HG03039 (cell line): Measurements from ENCODE around the gene CA4.
"Not testable (repeated sequence)": the region's sequence is repeated elsewhere in the genome, so short reads cannot be mapped to it uniquely, and the experiment has no call there.

ENCODE experiments used
- ATAC-seq: cut with Tn5 transposase; IDR thresholded peaks from one replicate; pipeline ENCODE4 v1.9.1; 2021; ENCODE audit warnings: mild to moderate bottlenecking, moderate library complexity; ENCODE audit not compliant: unreplicated experiment

The CA4 gene

DNA sequence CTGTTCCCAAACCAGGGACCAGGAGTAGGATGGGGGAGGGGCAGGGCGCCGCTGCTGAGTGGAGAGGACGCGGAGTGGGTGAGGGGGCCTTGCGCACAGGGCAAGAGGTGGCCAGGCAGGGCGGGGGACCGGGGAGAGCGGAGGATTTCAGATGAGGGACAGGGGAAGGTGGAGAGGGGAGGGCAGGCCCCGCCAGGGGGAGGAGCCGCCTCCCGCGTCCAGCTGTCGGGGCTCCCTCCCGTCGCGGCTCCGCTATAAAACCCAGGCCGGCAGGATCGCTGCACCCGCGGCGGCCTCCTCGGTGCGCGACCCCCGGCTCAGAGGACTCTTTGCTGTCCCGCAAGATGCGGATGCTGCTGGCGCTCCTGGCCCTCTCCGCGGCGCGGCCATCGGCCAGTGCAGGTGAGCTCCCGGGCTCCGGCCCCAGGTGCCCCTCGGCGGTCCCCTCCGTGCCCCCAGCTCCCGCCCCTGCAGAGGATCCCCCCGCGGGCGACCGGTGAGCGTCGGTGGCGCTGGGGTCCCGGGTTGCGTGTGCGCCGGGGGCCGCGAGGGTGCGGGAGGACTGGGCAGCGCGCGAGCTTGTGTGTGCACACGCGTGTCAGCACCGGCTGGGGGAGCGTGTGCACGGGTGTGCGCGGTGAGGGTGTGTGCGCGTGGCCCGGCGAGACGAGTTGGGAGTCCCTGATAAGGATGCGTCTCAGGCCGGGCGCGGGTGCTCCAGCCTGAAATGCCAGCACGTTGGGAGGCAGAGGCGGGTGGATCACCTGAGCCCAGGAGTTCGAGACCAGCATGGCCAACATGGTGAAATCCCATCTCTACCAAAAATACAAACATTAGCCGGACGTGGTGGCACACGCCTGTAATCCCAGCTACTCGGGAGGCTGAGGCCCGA is at the start of gene CA4:
TSS of gene CA4 (plus strand) at position 283 of the 892 bp plus-strand sequence. CDS start at position 345, 62 bp downstream.
- ATAC-seq: no peak

DNA sequence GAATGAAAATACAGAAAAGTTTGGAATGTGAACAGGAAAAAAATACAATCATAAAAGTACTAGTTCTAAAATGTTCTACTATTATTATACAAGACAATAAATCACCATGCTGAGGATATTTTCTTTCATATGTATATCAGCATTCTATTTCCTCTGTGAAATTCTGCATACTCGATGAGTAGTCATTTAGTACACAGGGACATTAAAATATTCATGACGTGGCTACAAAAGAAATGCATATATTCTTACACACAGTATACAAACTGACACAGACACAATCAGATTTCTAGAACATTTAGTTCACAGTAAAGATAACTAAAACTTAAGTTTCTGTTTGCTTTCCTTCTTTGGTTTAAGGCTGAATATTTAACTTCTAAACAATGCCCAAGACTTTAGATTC is 49.2 kb upstream of the CA4 start:
- not testable (repeated sequence) for ATAC-seq

DNA sequence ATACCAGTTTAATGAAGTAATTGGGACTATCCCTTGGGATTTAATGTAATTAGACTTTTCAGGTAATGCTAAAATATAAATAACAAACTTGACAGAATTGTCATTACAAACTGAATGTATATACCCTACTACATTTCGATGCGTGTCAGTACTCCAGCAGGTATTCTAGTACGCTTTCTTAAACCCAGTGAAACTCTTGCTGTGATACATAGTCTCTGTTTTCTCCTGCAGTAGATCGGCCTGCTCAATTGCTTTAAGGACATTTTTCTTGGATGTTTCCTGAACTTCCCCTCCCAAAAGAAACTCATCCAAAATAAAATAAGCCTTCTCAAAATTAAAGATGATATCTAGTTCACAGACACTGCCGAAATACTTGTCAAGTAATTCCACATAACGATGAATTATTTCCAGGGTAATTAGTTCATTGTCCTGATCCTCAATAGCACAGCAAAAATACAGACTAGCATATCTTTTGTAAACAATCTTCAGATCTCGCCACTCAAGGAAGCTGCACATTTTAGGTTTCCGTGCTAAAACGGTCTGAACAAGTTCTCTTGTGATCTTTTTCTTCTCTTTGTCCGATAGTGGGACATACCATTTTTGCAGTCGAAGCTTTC is 47.6 kb upstream of the CA4 start:
- not testable (repeated sequence) for ATAC-seq

DNA sequence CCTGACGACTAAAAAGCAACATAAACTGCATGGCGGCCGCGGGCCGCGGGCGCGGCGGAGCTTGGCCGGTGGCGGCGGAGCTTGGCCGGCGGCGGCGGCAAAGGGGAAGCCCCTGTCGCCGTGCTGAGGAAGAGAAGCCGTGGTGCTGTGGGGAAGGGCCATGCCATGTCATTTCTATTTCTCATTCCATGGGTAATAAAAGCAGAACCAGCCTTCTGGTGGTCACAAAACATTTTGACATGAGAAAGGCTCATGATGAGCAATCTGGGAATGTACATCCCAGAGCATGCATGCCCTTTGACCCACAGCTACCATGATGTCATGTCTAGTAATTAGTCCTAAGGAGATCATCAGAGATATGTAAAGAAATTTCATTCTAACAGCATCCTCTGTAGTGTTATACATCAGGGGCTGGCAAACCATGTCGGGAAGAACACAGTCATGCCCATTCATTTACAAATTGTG is 47.1 kb upstream of the CA4 start:
- ATAC-seq: peak; percentile 51

DNA sequence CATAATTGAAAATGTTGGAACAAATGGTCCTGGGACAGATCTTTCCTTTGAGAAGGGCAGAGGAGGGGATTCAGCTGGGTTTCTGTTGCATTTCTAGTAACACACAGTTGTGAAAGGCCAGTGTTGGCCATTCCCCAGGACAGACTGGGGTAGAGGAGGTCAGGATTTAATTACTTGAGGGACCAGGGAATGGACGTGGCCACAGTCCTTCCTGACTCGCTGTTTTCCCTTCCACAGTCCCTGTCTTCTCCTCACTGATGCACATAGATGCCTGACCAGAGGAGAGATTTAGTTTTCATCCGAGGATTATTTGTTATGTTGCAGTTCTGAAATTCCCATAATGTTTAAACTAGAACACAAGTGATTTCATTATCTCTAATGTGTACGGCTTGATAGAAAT is 45.8 kb upstream of the CA4 start:
- ATAC-seq: no peak

DNA sequence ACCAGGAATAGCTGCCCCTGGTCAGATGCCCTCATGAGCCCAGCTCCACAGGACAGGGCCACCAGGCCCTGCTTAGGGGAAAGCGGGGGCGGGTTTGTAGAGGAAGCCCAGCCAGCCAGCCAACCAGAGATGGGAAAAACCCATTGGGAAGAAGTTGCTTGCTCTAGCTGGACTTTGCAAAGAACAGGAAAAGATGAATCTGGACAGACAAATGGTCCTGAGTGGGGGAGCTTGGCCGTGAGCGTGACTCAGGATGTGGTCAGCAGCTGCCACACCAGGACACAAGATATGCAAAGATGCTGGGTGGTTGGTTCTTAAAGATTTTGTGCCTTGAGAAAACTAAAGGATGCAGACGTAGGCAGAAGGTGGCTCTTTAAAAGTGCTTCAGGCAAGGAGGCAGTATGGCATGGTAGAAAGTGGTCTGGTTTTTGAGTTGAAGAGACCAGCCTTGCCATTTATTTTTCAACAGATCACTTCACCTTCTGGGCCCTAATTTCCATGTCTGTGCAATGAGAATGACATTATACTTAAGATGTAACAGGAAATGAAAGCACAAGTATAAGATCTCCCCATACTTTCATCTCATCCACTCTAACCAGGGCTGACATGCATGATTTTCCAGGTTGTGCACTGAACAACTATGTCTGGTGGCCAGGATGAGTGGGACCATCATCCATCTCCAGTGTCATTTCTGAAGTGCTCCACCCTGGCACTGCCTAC is 43.3 kb upstream of the CA4 start:
- ATAC-seq: no peak

DNA sequence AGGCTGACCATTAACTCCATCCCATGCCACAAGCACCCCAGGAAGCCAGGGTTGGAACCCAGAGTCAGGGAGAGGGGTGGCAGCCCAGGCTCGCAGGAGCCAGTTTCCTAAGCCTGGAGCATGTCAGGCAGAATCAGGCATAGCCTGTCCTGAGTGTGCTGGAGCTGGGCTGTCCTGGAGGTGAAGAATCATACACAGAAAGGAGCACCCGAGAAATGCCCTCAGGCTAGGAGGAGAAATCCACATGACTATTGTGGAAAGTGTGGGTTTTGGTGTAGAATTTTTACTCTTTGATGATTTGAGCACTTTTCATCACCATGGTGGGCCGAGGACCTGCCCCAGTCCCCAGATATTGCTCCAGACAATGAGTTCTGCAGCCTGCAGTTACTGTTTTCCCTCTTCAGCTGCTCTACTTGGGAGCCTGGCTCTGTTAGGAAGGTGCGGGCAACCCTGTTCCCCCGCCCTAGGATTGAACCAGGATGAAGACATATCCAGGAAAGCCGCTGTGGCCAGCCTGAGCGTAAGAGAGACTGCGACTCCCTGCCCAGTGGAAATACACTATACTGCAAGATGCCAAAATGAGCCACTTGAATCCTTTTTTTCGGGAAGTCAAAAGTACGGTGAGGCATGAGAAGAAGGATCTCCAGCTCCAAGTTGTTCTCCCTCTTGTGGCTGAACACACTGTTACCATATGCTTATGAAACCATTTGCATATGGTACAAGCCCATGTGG is 42.1 kb upstream of the CA4 start:
- ATAC-seq: no peak

DNA sequence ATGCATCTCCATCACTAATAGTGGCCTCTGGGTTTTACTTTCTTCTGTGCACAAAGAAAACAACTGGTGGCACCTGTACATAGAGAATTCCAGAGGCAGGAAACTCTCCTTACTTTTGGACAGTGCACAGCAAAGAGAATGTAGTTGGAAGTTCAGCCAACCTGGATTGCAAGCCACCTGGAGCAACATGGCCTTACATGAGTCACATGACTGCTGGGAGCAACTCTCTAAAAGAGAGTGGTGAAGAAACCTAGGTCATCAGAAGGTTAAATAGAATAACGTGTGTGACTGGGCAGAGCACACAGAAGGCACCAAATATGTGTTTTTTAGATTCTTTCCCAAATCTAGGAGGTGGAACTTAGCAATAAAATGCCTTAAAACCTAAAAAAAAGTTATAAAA is 41.5 kb upstream of the CA4 start:
- not testable (repeated sequence) for ATAC-seq

DNA sequence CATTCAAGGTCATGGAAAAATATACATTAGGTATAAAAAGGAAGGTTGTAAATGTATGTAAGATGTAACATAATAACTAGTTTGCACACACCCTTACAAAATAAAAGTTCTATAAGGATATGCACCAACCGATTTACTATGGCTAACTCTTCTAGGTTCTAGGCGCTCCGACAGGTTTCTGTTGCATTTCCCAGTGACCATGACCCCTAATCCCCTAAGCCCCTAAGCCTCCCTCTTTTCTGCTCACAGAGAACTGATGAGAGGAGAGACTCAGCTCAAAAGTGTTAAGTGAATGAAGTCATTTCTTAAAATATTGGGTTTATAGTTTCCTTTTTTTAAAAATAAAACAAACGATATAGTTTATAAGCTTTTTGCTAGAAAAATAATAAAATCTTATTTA is 41.1 kb upstream of the CA4 start:
- ATAC-seq: no peak

DNA sequence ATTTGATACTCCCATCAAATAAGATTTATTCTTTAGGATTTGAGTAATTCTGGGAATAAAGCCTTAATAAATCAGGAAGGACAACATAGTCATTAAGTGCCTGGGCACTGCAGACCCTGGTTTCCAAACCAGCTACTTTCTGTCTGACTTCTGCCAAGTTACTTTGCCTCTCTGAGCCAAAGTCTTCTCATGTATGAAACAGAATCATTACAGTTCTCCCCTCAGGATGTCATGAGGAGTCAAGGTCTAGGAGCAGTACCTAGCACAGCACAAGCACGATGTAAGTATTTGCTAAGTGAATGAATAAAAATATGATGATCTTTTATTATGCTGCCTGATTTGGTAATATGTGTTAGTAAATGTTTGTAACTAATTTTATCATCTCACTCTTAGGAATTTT is 40.6 kb upstream of the CA4 start:
- no peak for ATAC-seq

DNA sequence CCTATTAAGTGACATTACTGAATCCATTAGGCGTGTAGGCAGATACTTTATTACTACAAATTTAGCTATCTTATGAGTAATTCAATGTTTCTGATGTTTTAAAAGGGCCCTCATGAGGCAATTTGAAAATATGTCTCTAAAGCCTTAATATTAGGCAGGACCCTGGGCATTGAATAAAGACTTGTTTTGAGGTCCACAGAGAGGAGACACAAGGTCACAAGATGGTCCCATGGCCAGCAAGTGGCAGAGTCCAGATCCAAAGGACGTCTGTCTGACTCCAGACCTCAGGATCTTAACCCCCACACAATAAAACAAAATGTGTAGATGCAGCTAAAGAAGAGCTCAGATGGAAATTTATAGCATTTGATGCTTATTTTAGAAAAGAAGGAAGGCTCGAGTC is 39.2 kb upstream of the CA4 start:
- ATAC-seq: no peak

DNA sequence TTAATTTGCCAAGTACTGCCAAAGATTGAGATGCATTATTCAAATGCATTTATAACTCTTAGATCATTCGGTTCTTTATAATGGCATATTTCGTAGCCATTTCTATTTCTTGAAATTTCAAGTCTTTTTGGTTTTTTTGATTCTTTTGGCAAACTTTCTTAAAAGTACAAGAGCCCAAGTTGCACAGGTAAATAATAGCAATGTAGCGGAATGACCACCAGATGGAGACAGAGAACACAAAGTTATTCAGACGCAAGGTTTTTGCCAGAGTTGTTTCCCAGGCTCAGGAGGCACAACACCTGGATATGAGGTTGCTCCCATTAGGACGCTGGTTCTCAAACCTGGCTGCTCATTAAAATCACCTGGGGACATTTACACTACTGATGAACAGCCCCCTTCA is 38.1 kb upstream of the CA4 start:
- not testable (repeated sequence) for ATAC-seq

DNA sequence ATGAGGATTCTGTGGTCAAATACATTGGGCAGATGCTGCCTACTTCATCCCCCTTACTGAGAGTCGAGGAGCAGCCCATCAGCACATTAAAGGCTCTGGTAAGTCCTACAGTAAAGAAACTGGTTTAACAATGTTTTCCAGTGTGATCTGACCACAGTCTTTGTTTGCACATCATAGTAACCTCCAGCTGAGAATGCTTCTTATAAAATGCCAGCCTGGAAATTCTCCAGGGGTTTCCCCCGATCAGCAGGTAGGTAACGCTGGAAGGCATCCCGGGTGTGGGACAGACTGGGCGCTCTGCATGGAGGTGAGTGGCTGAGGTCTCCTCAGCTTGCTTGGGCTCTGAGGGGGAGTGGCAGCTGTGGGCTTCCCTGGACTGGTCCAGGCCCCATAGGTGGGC is 34.4 kb upstream of the CA4 start:
- ATAC-seq: not testable (repeated sequence)

DNA sequence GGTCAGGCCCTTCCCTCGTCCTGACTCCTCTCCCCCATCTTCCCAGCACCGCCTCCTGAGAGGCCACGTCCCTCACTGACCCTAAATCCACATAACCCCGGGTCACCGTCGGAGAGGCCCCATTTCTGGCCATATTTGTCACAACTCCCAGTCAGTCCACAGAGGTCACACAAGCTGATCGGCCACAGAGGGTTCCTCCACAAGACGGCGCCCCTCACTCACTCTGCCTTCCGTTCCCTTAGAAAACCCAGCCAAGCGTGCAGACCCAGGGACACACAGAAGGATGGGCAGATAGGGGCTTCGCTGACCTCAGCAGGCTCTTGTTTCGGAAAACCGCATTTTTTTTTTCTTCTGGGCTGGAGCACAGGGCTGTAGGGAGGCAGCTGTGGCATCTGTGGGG is 33.6 kb upstream of the CA4 start:
- not testable (repeated sequence) for ATAC-seq

DNA sequence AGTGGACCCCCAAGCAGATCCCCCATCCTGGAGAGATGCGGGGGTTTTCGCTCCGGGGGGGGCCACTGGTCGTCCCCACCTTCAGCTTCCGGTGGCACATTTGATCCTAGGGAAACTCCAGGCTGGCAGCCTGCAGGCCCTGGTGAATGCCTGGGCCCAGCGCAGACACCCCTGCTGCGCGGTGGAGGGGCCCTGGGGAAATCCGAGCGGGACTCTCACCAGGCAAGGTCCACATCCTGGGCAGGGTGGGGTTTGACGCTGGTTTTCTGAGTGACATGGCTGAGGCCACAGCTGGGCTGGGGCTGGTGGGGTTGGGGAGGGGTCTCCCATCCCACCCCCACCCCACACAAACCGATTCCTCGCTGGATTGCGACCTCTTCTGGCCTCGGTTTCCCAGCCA is 30.6 kb upstream of the CA4 start:
- ATAC-seq: not testable (repeated sequence)

DNA sequence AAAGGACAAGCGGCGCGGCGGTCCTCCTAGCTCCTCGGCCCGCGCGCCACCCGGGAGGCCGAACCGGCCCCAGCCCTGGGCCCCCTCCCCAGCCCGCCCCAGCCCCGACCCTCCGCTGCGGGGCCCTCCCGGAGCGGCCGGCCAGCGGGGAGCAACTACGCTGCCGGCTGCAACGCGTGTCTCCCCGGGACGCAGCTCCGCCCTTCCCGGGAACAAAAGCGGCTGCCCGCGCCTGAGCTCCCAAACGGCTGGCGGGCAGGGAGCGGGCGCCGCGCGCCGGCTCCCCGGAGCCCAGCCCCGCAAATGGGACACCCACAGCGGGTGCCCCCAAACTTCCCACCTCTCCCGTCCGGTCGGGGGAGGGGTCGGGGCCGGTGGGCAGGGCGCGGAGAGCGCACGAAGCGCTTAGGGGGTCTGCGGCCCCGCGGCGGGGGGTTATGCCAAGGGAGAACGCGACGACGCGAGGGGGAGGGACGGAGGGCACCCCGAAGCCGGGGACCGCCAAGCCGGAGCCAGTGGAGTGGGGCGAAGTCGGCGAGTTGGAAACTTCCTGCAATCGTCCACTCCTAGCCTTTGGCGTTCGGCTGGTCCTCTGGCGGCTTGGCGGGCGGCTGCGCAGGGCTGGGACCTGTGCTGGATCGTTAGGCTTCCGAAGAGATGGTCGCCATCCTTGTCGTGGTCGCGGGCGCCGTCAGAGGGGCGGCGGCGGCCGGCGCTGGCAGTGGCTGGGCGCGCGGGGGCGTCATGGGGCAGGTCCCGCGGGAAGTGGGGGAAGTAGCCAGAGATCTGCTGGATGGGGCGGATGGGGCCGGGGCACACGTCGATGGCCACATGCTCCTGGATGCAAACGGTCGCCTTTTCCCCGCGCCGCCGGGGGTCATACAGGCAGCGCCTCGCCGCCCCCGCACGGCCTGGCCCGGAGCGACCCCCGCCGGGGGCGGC is 29.7 kb upstream of the CA4 start:
- not testable (repeated sequence) for ATAC-seq

DNA sequence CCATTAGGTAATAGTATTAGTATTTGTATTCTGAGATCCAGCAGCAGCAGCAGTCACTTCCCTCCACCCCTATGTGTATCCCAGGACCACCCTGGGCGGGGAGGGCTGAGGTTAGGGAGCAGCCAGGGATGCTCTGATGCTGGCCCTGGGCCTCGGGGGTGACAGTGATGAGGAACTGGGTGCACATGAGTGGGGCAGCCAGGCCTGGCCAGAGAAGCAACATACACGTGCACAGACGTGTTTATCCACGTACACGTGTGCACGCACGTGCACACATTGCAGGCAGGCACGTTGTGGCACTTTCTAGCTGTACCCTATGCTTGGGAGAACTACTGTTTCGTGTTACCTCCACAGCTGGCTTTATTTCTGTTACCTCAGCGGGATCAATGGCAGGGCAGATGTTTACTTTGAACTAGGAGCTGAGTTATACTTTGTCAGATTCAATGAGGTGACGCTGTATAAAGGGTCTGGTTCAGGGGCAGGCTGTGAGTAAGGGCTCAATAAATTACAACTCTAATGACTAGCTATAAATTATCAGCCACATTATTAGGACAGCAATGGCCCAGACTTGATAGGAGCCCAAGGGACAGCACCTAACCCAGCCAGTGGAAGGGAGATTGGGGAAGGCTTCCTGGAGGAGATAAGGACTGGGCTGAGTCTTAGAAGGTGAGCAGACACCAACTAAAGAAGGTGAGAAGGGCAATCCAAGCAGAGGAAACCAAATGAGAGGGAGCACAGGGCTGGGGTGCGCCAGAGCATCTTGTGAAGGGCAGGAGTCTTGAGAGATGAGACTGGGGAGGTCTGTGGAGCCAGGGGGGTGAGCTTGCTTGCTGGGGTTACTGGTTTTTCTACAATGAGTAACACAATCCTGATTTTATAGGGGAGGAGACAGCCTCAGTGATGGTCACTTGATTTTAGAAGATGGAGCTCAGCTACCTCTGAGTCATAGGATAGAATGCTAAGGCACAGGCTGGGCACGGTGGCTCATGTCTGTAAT is 22.4 kb upstream of the CA4 start:
- ATAC-seq: no peak

DNA sequence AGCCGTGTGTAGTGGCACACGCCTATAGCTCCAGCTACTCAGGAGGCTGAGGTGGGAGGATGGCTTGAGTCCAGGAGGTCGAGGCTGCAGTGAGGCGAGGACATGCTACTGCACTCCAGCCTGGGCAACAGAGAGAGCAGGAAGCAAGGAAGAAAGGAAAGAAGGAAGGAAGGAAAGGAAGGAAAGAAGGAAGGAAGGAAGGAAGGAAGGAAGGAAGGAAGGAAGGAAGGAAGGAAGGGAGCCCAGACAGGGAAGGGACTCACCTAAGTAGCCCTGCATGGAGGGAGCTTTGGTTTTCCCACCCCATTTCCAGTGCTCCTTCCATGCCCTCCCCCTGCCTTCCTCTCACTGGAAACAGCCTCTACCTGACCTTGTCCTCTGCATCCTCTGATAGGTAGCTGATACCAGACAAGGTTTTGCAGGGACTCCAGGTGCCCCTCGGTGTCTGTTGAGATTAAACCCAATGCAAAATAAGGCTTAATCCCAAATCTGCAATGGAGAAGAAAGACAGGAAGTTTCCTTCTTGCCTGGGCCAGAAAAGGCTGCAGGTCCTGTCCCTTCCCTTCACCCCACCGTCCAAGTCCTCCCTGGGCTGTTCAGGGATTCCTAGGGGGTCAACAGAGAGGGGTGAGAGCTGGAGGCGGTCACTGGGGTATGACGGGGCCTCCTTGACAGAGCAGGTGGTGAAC is 21.5 kb upstream of the CA4 start:
- no peak for ATAC-seq
